Measurements from ENCODE around the gene ATP9A.

The ATP9A gene

GRCh38 chr20:51614687-51615086, 153.5 kb downstream of the ATP9A start:
- H2BK12ac ChIP-seq (ENCODE audit: low read length) = no peak overlapping the region
- H2AFZ ChIP-seq (ENCODE audit: low read length) = no peak overlapping the region
- no peak overlapping the region for H2BK15ac ChIP-seq (ENCODE audit: low read length)
- H3K9ac ChIP-seq (ENCODE audit: low read depth, low read length, poor library complexity) = no peak overlapping the region
- no peak overlapping the region for H3K18ac ChIP-seq (ENCODE audit: low read length)
- H3K27me3 ChIP-seq (ENCODE audit: control insufficient read depth in 3 of 3, insufficient read depth in 3 of 3, low read depth in 1 of 3, low read length in 3 of 3) = no peaks in the 10 kb centered on the region
- no peak overlapping the region for H2AK5ac ChIP-seq (ENCODE audit: low read depth, low read length)
- H3K79me1 ChIP-seq (ENCODE audit: low read depth, low read length) = no peaks in the 10 kb centered on the region
- no peak overlapping the region for H4K91ac ChIP-seq (ENCODE audit: low read depth, low read length, poor library complexity)
- no peak overlapping the region for H3K4me3 ChIP-seq (ENCODE audit: low read length in 2 of 2)
- H3K4me2 ChIP-seq (ENCODE audit: insufficient read depth, low read length, poor library complexity, severe bottlenecking) = no peak overlapping the region
- no peaks in the 10 kb centered on the region for H3K4me1 ChIP-seq (ENCODE audit: control insufficient read depth in 2 of 2, insufficient read depth in 1 of 2, low read depth in 1 of 2, low read length in 2 of 2)
- WGBS, 2 donors (ENCODE audit: extremely low coverage in 2 of 2, insufficient read length in 2 of 2, insufficient replicate concordance in 1 of 2) = no CpG with 5 or more reads among the region's 6 CpGs
- H2BK5ac ChIP-seq (ENCODE audit: low read length) = no peak overlapping the region
- no peak overlapping the region for H3K23ac ChIP-seq (ENCODE audit: low read depth, low read length, poor library complexity)
- no peak overlapping the region for H2BK120ac ChIP-seq (ENCODE audit: low read depth, low read length)
- no peak overlapping the region for H3K4ac ChIP-seq (ENCODE audit: low read length)
- H4K8ac ChIP-seq (ENCODE audit: low read depth, low read length) = no peak overlapping the region
- H3K14ac ChIP-seq (ENCODE audit: low read length) = no peak overlapping the region
- DNase-seq (ENCODE audit: low spot score) = no peak
- no peaks in the 10 kb centered on the region for H3K9me3 ChIP-seq (replicated peaks in 1 of 2; ENCODE audit: control insufficient read depth in 2 of 2, insufficient read depth in 1 of 2, low read depth in 1 of 2, low read length in 2 of 2)
- H3K36me3 ChIP-seq (replicated peaks in 1 of 2; ENCODE audit: control insufficient read depth in 2 of 2, insufficient read depth in 2 of 2, low read length in 2 of 2) = peaks cover 2 to 52% of the 10 kb centered on the region in 2 donors
- H3K27ac ChIP-seq (replicated peaks; ENCODE audit: low read length) = no peak overlapping the region

DNA sequence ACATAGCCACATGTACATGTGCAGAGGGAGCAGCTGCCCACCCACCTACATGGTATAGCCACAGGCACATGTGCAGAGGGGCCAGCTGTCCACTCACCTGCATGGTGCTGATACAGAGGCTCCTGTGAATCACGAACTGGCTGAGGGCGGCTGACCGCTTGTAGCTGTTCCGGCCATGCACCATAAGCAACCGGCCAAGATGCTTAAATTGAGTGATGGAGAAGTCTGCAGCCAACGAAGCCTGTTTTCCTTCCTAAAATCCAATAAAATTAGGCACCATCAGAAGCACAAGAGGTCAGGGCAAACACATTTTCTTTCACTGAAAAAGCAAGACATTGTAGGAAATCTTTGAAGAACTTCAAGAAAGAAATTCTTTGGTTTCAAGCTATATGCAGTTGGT, 154.6 kb downstream of the ATP9A start:
- no peaks in the 10 kb centered on the region for H3K4me1 ChIP-seq (ENCODE audit: control insufficient read depth in 2 of 2, insufficient read depth in 1 of 2, low read depth in 1 of 2, low read length in 2 of 2)
- no peak overlapping the region for H2BK120ac ChIP-seq (ENCODE audit: low read depth, low read length)
- no peaks in the 10 kb centered on the region for H3K79me1 ChIP-seq (ENCODE audit: low read depth, low read length)
- H4K91ac ChIP-seq (ENCODE audit: low read depth, low read length, poor library complexity) = no peak overlapping the region
- no peak overlapping the region for H3K9ac ChIP-seq (ENCODE audit: low read depth, low read length, poor library complexity)
- no peak for DNase-seq (ENCODE audit: low spot score)
- no peak overlapping the region for H2AK5ac ChIP-seq (ENCODE audit: low read depth, low read length)
- H3K4ac ChIP-seq (ENCODE audit: low read length) = no peak overlapping the region
- no peak overlapping the region for H4K8ac ChIP-seq (ENCODE audit: low read depth, low read length)
- H2BK15ac ChIP-seq (ENCODE audit: low read length) = no peak overlapping the region
- no peaks in the 10 kb centered on the region for H3K9me3 ChIP-seq (replicated peaks in 1 of 2; ENCODE audit: control insufficient read depth in 2 of 2, insufficient read depth in 1 of 2, low read depth in 1 of 2, low read length in 2 of 2)
- H3K4me2 ChIP-seq (ENCODE audit: insufficient read depth, low read length, poor library complexity, severe bottlenecking) = no peak overlapping the region
- no peak overlapping the region for H3K27ac ChIP-seq (replicated peaks; ENCODE audit: low read length)
- H3K14ac ChIP-seq (ENCODE audit: low read length) = no peak overlapping the region
- H2AFZ ChIP-seq (ENCODE audit: low read length) = no peak overlapping the region
- H3K23ac ChIP-seq (ENCODE audit: low read depth, low read length, poor library complexity) = no peak overlapping the region
- WGBS, 2 donors (ENCODE audit: extremely low coverage in 2 of 2, insufficient read length in 2 of 2, insufficient replicate concordance in 1 of 2) = no CpG with 5 or more reads among the region's 6 CpGs
- H2BK5ac ChIP-seq (ENCODE audit: low read length) = no peak overlapping the region
- peaks cover 2 to 56% of the 10 kb centered on the region in 2 donors for H3K36me3 ChIP-seq (replicated peaks in 1 of 2; ENCODE audit: control insufficient read depth in 2 of 2, insufficient read depth in 2 of 2, low read length in 2 of 2)
- H3K18ac ChIP-seq (ENCODE audit: low read length) = no peak overlapping the region
- no peak overlapping the region for H3K4me3 ChIP-seq (ENCODE audit: low read length in 2 of 2)
- no peaks in the 10 kb centered on the region for H3K27me3 ChIP-seq (ENCODE audit: control insufficient read depth in 3 of 3, insufficient read depth in 3 of 3, low read depth in 1 of 3, low read length in 3 of 3)
- no peak overlapping the region for H2BK12ac ChIP-seq (ENCODE audit: low read length)

- Histone ChIP-seq H4K8ac (ENCODE audit: low read depth, low read length) (no peak overlapping the region), H2BK5ac (ENCODE audit: low read length) (no peak overlapping the region), H3K9me3 (replicated peaks in 1 of 2; ENCODE audit: control insufficient read depth in 2 of 2, insufficient read depth in 1 of 2, low read depth in 1 of 2, low read length in 2 of 2) (no peaks in the 10 kb centered on the region), H3K23ac (ENCODE audit: low read depth, low read length, poor library complexity) (no peak overlapping the region), H3K9ac (ENCODE audit: low read depth, low read length, poor library complexity) (no peak overlapping the region), H3K4me3 (ENCODE audit: low read length in 2 of 2) (no peak overlapping the region), H2BK120ac (ENCODE audit: low read depth, low read length) (no peak overlapping the region), H2BK12ac (ENCODE audit: low read length) (no peak overlapping the region), H3K4me1 (ENCODE audit: control insufficient read depth in 2 of 2, insufficient read depth in 1 of 2, low read depth in 1 of 2, low read length in 2 of 2) (no peaks in the 10 kb centered on the region), H3K4ac (ENCODE audit: low read length) (no peak overlapping the region), H2AFZ (ENCODE audit: low read length) (no peak overlapping the region), H3K14ac (ENCODE audit: low read length) (no peak overlapping the region), H3K27ac (replicated peaks; ENCODE audit: low read length) (no peak overlapping the region), H3K36me3 (replicated peaks in 1 of 2; ENCODE audit: control insufficient read depth in 2 of 2, insufficient read depth in 2 of 2, low read length in 2 of 2) (peaks cover 2 to 49% of the 10 kb centered on the region in 2 donors), H2AK5ac (ENCODE audit: low read depth, low read length) (no peak overlapping the region), H3K4me2 (ENCODE audit: insufficient read depth, low read length, poor library complexity, severe bottlenecking) (no peak overlapping the region), H2BK15ac (ENCODE audit: low read length) (no peak overlapping the region), H4K91ac (ENCODE audit: low read depth, low read length, poor library complexity) (no peak overlapping the region), H3K79me1 (ENCODE audit: low read depth, low read length) (no peaks in the 10 kb centered on the region), H3K18ac (ENCODE audit: low read length) (no peak overlapping the region), H3K27me3 (ENCODE audit: control insufficient read depth in 3 of 3, insufficient read depth in 3 of 3, low read depth in 1 of 3, low read length in 3 of 3) (no peaks in the 10 kb centered on the region)
- WGBS, 2 donors (ENCODE audit: extremely low coverage in 2 of 2, insufficient read length in 2 of 2, insufficient replicate concordance in 1 of 2) = 100% methylated on average over 1 of the region's 5 CpGs; no CpG with 5 or more reads in 1 of the 2 donors
- no peak for DNase-seq (ENCODE audit: low spot score)
Measured at GRCh38 chr20:51612896-51613295, 155.3 kb downstream of the ATP9A start.

DNA sequence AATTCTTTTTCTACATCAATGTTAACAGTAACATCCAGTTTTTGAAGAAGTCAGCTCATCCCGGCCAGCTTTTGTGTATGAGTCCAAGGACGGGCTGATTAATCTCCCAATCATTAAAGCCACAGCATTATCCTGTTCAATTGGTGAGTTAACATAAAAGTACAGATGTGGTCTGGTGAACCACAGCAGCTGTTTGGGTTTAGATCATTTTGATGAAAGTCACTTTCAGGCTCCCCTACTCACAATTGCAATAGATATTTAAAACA, 156.6 kb downstream of the ATP9A start:
- H3K79me1 ChIP-seq (ENCODE audit: low read depth, low read length) = no peaks in the 10 kb centered on the region
- no CpG with 5 or more reads among the region's 2 CpGs for WGBS, 2 donors (ENCODE audit: extremely low coverage in 2 of 2, insufficient read length in 2 of 2, insufficient replicate concordance in 1 of 2)
- no peak overlapping the region for H3K4me2 ChIP-seq (ENCODE audit: insufficient read depth, low read length, poor library complexity, severe bottlenecking)
- no peak overlapping the region for H2BK5ac ChIP-seq (ENCODE audit: low read length)
- H3K23ac ChIP-seq (ENCODE audit: low read depth, low read length, poor library complexity) = no peak overlapping the region
- peaks cover 2 to 49% of the 10 kb centered on the region in 2 donors for H3K36me3 ChIP-seq (replicated peaks in 1 of 2; ENCODE audit: control insufficient read depth in 2 of 2, insufficient read depth in 2 of 2, low read length in 2 of 2)
- H4K8ac ChIP-seq (ENCODE audit: low read depth, low read length) = no peak overlapping the region
- H2AK5ac ChIP-seq (ENCODE audit: low read depth, low read length) = no peak overlapping the region
- no peak overlapping the region for H3K4ac ChIP-seq (ENCODE audit: low read length)
- H4K91ac ChIP-seq (ENCODE audit: low read depth, low read length, poor library complexity) = no peak overlapping the region
- no peak overlapping the region for H2AFZ ChIP-seq (ENCODE audit: low read length)
- H3K4me1 ChIP-seq (ENCODE audit: control insufficient read depth in 2 of 2, insufficient read depth in 1 of 2, low read depth in 1 of 2, low read length in 2 of 2) = peaks cover 0 to 1% of the 10 kb centered on the region in 2 donors
- H3K4me3 ChIP-seq (ENCODE audit: low read length in 2 of 2) = no peak overlapping the region
- H2BK12ac ChIP-seq (ENCODE audit: low read length) = no peak overlapping the region
- H3K9ac ChIP-seq (ENCODE audit: low read depth, low read length, poor library complexity) = no peak overlapping the region
- H3K14ac ChIP-seq (ENCODE audit: low read length) = no peak overlapping the region
- H2BK15ac ChIP-seq (ENCODE audit: low read length) = no peak overlapping the region
- no peak for DNase-seq (ENCODE audit: low spot score)
- no peak overlapping the region for H3K18ac ChIP-seq (ENCODE audit: low read length)
- no peaks in the 10 kb centered on the region for H3K27me3 ChIP-seq (ENCODE audit: control insufficient read depth in 3 of 3, insufficient read depth in 3 of 3, low read depth in 1 of 3, low read length in 3 of 3)
- no peaks in the 10 kb centered on the region for H3K9me3 ChIP-seq (replicated peaks in 1 of 2; ENCODE audit: control insufficient read depth in 2 of 2, insufficient read depth in 1 of 2, low read depth in 1 of 2, low read length in 2 of 2)
- H3K27ac ChIP-seq (replicated peaks; ENCODE audit: low read length) = no peak overlapping the region
- no peak overlapping the region for H2BK120ac ChIP-seq (ENCODE audit: low read depth, low read length)
